Superior temporal gyrus (tissue), 1 donor: ENCODE data around the gene NPBWR2.

ENCODE experiments used
- DNase-seq: peaks from one replicate; pipeline ENCODE4 v3.0.0-alpha.2; 2016; ENCODE audit errors: extremely low spot score

NPBWR2 gene

DNA sequence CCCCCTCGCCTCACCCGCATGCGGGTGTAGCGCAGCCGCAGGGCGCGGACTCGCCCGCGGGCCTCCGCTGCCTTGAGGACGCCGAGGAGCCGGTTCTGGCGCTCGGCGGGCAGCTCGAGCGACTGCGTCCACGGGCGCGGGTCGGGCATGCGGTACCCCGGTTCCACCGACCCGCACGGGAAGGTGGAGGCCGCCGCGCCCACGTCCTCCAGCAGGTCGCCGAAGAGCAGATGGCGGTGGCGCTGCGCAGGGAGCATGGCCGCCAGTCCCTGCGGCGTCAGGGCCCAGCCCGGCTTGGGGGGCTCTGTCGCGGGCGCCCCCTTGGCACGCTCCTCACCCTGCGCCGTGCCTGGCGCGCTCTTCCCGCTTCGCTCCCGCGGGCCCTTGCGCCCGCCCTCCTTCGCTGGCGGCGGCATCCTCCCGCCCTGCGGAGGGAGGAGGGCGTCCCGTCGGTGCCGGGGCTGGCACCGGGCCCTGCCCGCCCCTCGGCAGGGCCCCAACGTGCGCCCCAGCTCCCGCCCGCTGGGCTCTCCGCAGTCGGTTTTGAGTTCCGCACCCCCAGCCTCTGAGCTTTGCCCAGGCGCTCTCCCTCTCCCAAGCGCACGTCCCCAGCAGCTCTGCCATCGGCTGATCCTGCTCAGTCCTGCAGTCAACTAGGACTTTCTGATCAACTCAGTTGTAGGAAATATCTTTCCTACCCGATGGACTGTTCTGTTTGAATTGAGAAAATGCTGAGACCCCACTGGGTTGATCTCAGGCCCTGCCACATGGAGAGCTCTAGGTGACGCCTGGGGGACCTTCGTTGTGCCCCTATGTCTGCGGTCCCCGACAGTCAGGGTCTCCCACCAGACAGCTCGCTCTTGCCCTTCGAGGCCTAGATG lies 23.3 kb downstream of the NPBWR2 start, which contains the start of gene LKAAEAR1:
Gene LKAAEAR1 (minus strand): TSS at position 595 of the 881 bp plus-strand sequence. CDS start 179 bp downstream, at position 416.
- no peak for DNase-seq

DNA sequence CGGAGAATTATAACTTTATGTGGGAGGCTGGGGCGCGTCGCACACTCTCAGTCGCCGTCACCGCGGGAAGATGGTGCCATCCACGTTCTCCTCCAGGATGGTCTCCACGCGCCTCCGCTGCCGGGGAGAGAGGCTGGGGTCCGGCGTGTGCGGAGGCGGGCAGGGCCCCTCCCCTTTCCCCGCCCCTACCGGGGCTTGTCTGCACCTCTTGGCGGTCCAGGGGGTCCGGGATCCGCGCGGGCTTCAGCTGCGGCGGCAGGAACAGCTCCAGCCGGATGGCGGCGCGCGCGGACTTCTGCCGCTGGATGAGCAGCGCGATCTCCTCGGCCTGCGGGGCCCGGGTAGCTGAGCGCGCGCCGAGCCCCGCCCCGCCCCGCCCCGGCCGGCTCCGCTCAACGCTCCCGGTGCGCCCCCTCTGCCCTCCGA lies 24.0 kb downstream of the NPBWR2 start:
- peak; percentile 67 for DNase-seq

DNA sequence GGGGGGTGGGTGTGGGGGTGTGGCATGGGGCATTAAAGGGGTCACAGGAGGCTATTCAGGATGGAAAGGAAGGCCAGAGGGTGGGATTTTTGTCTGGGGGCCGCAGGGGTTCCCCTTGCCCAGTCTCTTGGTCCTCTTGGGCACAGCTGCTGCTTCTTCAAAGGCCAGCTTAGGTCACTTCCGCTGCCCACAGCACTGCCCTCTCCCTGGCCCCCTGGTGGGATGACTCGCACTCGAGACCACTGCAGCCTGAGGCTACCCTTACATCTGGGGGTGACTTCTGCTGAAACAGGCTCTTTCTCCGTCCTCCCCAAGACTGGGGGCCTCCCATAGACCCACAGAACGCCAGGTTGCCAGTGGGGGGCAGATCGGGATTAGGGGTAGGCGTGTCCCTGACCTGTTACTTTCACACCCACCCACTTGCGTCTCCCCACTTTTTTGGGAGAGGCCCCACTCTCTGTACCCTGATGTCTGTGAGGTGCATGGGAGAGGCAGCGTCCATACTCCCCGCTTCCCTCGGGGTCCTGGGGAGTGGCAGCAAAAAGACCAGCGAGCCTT lies 24.5 kb downstream of the NPBWR2 start:
- DNase-seq: no peak

DNA sequence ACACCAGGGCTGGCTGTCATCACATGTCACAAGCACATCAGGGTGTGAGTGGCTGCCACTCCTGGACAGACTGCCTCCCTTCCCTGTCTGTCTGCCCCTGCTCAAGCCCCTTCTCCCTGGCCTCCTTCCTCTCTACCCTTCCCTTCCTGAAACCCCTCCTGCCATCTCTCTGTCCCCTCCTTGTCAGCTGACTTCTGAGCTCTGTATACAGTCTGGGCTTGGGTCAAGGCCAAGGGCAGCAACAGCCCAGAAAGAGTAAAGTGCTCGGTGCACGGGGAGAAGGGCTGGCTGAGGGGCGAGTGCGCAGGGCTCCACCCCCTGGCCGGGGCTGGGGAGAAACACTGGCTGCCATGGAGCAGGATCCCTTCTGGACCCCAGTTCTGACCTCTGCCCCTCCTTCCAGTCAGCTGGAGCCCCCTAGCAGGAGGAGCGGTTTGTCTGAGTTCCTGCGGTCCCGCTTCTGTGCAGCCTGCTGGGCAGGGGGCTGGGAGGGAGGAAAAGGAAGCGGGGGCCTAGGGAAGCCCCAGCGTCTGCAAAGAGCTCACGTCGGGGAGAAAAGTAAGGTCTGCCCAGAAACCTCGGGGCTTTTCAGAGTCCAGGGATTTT lies 25.1 kb downstream of the NPBWR2 start:
- DNase-seq: no peak

DNA sequence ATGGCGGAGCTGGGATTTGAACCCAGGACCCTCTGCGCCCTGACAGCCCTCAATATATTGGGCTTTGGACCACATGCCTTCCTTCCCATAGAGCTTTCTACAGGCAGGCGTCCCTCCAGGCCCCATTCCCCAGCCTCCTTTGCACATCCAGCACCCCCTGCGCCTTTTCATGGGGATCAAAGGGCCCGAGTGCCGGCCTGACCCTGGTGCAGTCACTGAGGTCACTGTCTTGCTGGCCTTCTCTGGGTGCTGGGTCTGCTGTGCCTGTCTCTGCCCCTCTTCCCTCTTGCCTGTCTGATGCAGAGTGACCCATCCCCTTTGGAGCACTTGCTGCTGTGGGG lies 25.8 kb downstream of the NPBWR2 start:
- DNase-seq: no peak

DNA sequence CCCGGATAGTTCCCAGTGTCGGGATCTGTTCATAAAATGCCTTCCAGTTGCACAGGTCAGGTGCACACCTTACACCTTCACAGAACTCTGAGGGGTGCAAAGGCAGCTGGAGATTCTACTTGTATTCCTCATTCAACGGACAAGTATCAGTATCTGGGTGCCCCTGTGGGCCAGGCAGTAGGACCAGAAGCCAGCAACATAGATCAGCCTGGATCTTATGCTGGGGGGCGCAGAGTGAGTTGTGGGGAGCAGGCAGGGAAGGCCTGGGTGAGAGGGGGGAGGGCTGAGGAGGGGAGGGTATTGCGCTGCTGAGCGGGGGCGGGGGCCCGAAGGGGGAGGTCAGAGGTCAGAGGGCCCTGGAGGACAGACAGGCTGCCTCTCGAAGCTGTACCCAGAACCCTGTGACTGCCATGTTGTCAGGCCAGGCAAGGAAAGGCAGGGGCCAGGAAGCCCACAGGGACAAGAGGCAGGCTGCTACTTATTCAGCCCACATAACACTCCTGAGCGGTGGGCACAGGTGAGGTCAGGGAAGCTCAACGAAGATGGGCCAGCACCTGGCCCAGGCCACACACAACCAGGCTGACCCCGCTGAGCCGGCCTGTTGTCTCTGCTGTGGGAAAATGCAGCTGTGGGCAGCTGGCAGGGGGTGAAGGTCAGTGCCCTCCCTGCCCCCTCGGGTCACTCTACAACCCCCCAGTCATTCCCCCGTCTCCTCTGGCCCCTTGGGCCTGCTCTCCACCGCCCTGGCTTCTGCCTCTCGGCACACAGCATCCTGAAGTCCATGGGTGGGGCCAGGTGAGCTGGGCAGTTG lies 26.3 kb downstream of the NPBWR2 start:
- DNase-seq: no peak

DNA sequence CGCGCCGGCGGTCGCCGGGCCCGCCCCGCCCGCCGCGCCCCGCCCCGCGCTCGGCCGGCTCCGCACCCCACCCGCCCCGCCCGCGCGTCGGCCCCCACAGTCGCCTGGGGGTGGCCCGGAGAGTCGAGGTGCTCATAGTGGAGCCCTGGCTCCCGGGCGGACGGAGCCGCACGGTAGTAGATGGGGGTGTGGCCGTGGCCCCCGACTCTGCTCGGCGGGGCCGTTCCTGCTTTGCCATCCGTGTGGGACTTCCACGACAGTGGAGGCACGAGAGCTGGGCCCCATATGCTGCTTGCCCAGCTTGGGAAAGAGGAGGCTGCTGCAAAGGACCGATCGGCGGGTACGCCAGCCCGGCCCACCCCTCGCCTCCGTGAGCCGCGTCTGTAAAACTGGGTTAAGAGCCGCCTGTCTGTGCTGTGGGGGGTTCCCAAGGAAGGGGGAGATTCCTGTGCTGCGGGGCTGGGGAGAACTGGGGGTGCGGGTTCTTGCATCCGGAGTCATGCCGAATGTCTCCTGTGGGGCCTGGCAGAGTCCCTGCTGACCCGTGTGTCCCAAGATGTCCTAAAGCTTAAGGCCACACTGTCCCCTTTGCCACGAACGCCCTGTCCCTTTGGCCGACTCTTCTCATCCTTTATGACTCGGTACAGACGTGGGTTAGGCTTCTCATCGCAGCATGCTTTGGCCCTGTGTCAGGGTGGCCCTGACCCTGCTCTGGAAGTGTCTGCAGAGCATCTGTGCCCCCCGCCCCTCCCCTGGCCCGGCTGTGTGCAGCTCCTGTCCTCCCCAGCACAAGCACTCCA lies 27.2 kb downstream of the NPBWR2 start, which contains the start of gene OPRL1:
Gene OPRL1 (plus strand): TSS at position 70 of the 800 bp plus-strand sequence. CDS start 12,639 bp downstream, outside the sequence.
- no peak for DNase-seq

DNA sequence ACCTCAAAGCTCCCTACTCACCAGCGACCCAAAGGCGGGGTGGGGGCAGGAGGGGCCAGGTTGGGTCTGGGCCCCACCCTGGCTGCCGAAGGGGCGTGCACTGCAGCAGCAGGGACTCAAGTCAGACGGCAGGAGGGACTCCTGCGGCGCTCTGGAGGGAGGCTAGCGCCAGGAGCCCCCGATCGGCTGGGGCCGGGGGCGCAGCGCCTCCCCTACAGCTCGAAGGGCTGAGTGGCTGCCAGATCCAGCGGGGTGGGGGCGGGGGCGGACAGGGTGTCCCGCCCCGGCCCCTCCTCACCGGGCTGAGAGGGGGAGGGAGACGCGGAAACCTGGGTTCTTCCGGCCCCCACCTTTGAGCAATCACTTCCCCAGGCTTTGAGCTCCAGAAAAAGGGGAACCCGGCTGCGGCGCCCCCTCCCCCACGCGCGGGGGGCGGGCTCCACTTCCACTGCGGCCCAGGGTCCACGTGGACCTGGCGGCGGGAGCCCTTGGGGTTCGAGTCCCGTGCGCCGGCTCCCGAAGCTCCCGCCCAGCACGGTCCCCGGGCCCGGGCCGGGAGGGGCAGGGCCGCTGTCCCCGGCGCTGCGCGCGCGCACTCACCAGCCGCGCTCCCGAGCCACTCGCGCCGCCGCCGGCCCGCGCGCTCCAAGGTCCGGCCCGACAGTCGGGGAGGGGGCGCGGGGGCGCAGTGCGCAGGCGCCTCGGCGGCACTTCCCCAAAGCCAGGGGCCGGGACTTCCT lies 27.9 kb downstream of the NPBWR2 start, which contains the start of gene RGS19:
Gene RGS19 (minus strand): TSS at position 246 of the 740 bp plus-strand sequence. CDS start 2,632 bp downstream, outside the sequence.
- no peak for DNase-seq

DNA sequence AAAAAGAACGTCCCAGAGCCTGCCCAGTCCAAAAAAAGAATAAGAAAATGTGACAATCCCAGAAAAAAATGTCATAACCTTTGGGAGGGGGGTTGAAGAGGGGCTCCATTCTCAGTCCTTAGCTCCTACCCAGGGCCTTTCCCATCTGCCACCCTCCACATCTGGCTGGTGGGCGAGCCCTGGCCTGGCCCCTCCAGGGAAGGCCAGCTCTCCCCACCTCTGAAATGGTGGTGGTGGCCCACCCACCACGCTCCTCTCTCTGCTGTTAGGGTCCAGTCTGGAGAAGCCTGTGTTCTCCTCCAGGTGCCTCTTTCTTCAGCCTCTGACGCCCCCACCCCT lies 28.5 kb downstream of the NPBWR2 start:
- DNase-seq: no peak

DNA sequence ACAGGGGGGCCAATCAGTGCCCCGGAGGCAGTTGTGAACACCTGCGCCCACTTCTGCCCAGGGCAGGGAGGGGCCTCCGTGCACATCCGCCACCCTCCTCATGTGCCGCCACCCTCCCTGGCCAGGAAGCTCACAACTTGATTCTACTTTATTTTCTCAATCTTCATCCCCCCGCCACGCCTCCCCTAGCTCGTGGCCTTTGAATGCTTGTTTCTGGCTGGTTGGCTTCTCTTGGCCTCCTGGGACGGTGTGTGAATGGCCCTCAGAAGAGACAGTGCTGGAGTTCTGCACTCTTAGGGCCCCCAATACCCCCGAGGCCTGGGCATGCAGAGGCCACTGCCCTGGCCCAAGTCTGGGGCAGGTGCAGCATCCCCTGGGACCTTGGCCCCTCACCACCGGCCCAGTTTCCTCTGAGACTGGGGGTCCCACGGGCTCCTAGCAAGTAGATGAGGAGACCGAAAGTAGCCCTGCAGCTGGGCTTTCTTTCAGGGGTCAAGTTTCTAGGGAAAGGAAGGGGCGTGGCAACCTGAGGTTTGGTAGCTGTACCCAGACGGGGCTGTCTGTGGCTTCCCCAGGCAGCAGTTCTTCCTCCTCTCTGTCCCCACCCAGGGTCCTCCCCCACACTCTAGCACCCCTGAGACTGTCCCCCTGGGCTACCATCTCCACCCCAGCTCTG lies 29.4 kb downstream of the NPBWR2 start:
- DNase-seq: no peak

DNA sequence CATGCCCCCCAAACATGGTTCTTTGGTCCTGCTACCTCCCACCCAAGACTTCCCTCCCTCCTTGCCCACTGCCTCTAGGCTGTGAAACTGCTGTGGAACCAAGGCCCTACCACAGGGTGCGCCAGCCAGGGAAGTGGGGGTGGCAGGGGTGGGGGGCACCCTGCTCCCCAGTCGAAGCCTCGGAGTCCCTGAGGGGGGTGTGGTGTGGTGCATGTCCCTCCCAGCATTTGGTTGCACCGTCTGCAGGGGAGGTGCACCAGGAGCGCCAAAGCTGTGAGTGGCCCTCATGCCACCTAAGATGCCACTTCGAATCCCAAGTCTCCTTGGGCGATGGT lies 29.9 kb downstream of the NPBWR2 start:
- DNase-seq: no peak

DNA sequence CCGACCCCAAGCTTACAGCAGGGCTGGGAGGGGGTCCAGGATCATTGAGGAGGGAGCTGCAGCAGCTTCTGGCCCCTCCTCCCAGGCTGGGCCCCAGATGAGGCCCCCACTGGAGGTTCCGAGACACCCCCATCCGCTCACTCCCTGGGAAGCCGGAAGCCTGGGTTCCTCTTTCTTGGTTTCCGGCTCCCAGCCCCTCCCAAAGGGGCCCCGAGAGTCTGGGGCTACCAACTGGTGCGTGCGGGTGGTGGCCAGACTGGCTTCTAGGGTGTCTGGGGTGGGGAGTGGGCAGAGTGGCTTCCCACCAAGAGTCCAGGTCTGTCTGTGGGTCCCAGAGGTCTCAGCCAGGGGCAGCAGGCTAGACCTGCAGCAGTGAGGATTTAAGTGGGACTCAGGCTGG lies 30.3 kb downstream of the NPBWR2 start:
- DNase-seq: no peak

DNA sequence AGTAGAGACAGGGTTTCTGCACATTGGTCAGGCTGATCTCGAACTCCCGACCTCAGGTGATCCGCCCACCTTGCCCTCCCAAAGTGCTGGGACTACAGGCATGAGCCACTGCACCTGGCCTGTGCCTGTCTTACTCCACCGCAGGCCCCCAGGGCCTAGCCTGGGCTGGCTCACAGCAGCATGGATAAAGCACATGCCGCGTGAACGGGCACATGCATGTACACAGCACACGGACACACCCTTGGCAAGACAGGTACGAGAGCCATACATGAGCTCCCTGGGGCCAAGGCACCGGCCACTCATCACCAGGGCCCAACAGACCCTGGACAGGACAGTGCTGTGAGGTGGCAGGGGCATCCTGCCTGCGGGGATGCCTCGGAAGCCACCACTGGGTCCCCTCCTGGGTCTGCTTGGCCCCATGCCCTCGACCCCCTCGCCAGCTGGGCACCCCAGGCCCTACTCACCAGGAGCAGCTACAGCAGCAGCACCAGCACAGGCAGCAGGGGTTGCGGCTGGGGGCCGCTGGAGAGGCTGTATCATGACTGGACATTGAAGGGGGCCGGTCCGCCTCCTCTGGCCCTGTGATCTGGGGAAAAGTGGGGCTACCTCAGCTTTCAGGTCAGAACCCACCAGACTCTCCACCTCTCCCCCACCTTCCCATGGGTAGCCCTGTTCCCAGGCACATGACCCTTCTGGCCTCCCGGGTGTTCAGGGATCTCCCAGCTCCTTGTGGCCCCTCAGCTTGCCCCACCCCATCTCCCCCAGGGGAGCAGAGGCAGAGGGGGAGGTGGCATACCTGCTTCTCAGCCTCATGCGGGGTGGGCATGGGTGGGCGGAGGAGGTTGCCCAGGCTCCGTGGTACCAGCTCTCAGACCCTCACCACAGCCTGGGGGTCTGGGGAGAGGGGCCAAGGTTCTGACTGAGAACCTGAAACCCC lies 31.0 kb downstream of the NPBWR2 start:
- DNase-seq: no peak

DNA sequence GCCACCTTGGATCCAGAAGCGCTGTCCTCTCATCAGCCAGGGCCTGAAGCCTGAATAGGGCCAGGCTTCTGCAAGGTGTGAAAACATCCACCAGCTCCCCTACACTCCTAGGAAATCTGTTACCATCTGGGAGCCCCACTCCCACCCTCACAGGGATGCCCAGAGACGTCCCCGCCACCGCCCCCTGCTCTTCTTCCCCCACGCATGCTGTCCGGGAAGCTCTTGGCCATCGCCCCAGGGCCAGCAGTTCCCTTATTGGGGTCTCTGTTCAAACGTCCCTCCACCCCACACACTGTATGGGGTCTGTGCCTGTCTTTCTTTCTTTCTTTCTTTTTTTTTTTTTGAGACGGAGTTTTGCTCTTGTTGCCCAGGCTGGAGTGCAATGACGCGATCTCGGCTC lies 31.8 kb downstream of the NPBWR2 start:
- no peak for DNase-seq

DNA sequence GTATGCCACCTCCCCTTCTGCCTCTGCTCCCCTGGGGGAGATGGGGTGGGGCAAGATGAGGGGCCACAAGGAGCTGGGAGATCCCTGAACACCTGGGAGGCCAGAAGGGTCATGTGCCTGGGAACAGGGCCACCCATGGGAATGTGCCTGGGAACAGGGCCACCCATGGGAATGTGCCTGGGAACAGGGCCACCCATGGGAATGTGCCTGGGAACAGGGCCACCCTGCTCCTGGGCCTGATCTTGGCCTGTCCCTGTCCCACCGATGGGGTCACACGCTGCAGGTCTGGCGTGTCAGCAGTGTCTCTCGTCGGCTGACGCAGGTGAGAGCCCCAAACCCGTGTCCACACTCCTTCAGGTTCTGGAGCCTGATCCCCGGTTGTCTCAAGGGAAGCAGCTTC lies 32.4 kb downstream of the NPBWR2 start:
- no peak for DNase-seq

DNA sequence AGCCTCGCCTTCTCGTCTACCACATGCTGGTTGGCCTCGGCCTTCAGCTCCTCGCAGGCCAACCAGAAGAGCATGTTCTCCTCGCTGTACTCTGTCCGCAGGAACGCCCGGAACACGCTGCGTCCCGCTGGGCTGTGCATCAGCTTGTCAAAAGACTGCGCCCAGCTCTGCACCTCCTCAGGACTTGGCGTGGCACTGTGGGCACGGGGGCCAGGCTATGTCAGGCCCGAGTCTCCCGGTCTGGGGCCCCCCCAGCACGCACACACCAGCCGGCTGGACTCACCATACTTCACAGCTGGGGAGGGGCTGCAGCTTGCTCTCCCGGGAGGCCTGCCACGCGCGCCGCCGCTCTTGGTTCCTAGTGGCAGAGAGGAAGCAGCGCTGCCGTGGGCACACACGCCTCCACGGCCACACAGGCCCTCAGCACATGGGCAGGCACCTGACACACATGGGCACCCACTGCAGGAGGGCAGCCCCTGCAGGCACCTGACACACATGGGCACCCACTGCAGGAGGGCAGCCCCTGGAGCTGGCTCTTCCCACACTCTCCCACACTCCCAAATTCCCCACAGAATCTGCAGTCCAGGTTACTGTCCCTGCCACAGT lies 33.1 kb downstream of the NPBWR2 start:
- DNase-seq: no peak

DNA sequence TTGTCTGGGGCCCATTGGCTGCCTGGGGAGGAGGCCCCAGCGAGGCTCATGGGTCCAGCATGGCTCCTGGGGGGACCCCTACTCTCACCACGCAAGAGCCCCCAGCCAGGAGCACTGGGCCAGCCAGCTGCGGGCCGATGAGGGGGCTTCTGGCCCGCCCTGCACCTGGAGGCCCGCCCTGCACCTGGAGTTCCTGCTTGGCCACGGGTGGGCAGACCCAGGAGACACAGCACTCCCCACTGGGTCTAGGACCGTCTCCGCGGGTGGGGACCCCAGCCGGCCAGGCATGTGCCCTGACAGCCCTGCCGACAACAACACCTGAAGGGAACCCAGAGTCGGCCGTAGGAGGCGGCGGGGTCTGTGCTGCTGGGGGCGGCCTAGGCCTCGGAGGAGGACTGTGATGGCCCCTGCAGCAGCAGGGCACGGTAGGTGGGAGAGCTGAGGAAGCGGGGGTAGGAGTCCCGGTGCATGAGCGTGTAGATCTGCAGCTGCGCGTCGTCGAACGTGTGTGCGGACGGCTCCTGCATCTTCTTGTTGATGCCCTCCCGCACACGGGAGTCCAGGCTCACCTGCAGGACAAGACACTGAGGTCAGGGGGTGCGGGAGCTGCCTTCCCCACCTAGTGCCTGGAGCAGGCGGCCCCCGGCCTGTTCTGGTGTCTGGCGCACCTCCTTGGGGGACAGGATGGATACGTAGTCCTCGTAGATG lies 33.7 kb downstream of the NPBWR2 start:
- no peak for DNase-seq
